HG03139 (cell line): Measurements from ENCODE around the gene ATF3.

Source experiments
- ATAC-seq: cut with Tn5 transposase; IDR thresholded peaks from one replicate; pipeline ENCODE4 v1.9.1; 2021; ENCODE audit not compliant: unreplicated experiment

Gene ATF3

GRCh38 chr1:212607913-212608391 lies 609 bp upstream of the ATF3 start:
- peak; percentile 2 for ATAC-seq

- ATAC-seq = peak; percentile 22
Measured at GRCh38 chr1:212608959-212609700, 569 bp downstream of the ATF3 start.

- ATAC-seq = no peak
Measured at GRCh38 chr1:212609701-212610574, 1.4 kb downstream of the ATF3 start.

- no peak for ATAC-seq
Measured at GRCh38 chr1:212610575-212610967, 2.0 kb downstream of the ATF3 start.

- no peak for ATAC-seq
Measured at GRCh38 chr1:212611000-212611948, 2.7 kb downstream of the ATF3 start.

GRCh38 chr1:212612041-212612961 lies 3.7 kb downstream of the ATF3 start:
- no peak for ATAC-seq

- ATAC-seq = no peak
Measured at GRCh38 chr1:212613440-212614335, 5.1 kb downstream of the ATF3 start.

- no peak for ATAC-seq
Measured at GRCh38 chr1:212614453-212615200, 6.1 kb downstream of the ATF3 start.

GRCh38 chr1:212615201-212615470 lies 6.6 kb downstream of the ATF3 start:
- ATAC-seq = no peak

- no peak for ATAC-seq
Measured at GRCh38 chr1:212618466-212619210, 10.1 kb downstream of the ATF3 start.

- ATAC-seq = no peak
Measured at GRCh38 chr1:212620293-212620692, 11.7 kb downstream of the ATF3 start.

- no peak for ATAC-seq
Measured at GRCh38 chr1:212621043-212621948, 12.7 kb downstream of the ATF3 start.

- ATAC-seq = no peak
Measured at GRCh38 chr1:212621949-212622305, 13.4 kb downstream of the ATF3 start.

- ATAC-seq = no peak
Measured at GRCh38 chr1:212622467-212622866, 13.9 kb downstream of the ATF3 start.

GRCh38 chr1:212622906-212623305 lies 14.3 kb downstream of the ATF3 start:
- no peak for ATAC-seq

- no peak for ATAC-seq
Measured at GRCh38 chr1:212623603-212624002, 15.0 kb downstream of the ATF3 start.
